Measurements from ENCODE around the gene GRK5.

The GRK5 gene

GRCh38 chr10:119331061-119331460 is 123.7 kb downstream of the GRK5 start:
- Histone ChIP-seq H2AFZ (ENCODE audit: low read depth, low read length) (no peak overlapping the region), H3K4me3 (ENCODE audit: low read length) (no peak overlapping the region), H3K9ac (ENCODE audit: low read length) (no peak overlapping the region), H3K27ac (ENCODE audit: low read length) (no peak overlapping the region), H3K79me2 (ENCODE audit: low read length) (no peaks in the 10 kb centered on the region), H3K4me2 (ENCODE audit: low read length) (no peak overlapping the region), H3K9me3 (ENCODE audit: insufficient read depth, low read length) (no peaks in the 10 kb centered on the region), H3K27me3 (ENCODE audit: low read depth, low read length) (no peaks in the 10 kb centered on the region), H3K36me3 (replicated peaks; ENCODE audit: low read depth, low read length) (no peaks in the 10 kb centered on the region), H4K20me1 (ENCODE audit: insufficient read depth, low read length) (no peaks in the 10 kb centered on the region; the same call in 1 of the 2 replicates), H3K4me1 (ENCODE audit: low read length) (peaks cover 8% of the 10 kb centered on the region)
- no peak for TF ChIP-seq EZH2phosphoT487 (IDR thresholded peaks at IDR 0.05; ENCODE audit: low read depth)
- TF ChIP-seq CTCF (IDR thresholded peaks at IDR 0.05; ENCODE audit: low read depth, low read length) = no peak

GRCh38 chr10:119333146-119333792 is 125.9 kb downstream of the GRK5 start:
- H3K36me3 ChIP-seq (replicated peaks; ENCODE audit: low read depth, low read length) = no peaks in the 10 kb centered on the region
- H3K27ac ChIP-seq (ENCODE audit: low read length) = no peak overlapping the region
- H4K20me1 ChIP-seq (ENCODE audit: insufficient read depth, low read length) = no peaks in the 10 kb centered on the region; the same call in 1 of the 2 replicates
- H3K4me2 ChIP-seq (ENCODE audit: low read length) = no peak overlapping the region
- peaks cover 7% of the 10 kb centered on the region for H3K4me1 ChIP-seq (ENCODE audit: low read length)
- no peaks in the 10 kb centered on the region for H3K27me3 ChIP-seq (ENCODE audit: low read depth, low read length)
- no peaks in the 10 kb centered on the region for H3K9me3 ChIP-seq (ENCODE audit: insufficient read depth, low read length)
- TF ChIP-seq EZH2phosphoT487 (IDR thresholded peaks at IDR 0.05; ENCODE audit: low read depth) (no peak), CTCF (IDR thresholded peaks at IDR 0.05; ENCODE audit: low read depth, low read length) (no peak)
- H3K9ac ChIP-seq (ENCODE audit: low read length) = no peak overlapping the region
- H3K79me2 ChIP-seq (ENCODE audit: low read length) = no peaks in the 10 kb centered on the region
- no peak overlapping the region for H3K4me3 ChIP-seq (ENCODE audit: low read length)
- no peak overlapping the region for H2AFZ ChIP-seq (ENCODE audit: low read depth, low read length)

GRCh38 chr10:119335671-119336353 is 128.4 kb downstream of the GRK5 start:
- Histone ChIP-seq H3K36me3 (replicated peaks; ENCODE audit: low read depth, low read length) (no peaks in the 10 kb centered on the region), H3K9me3 (ENCODE audit: insufficient read depth, low read length) (no peaks in the 10 kb centered on the region), H2AFZ (ENCODE audit: low read depth, low read length) (no peak overlapping the region), H3K4me2 (ENCODE audit: low read length) (no peak overlapping the region), H3K27me3 (ENCODE audit: low read depth, low read length) (no peaks in the 10 kb centered on the region), H3K4me3 (ENCODE audit: low read length) (no peak overlapping the region), H3K27ac (ENCODE audit: low read length) (no peak overlapping the region), H3K4me1 (ENCODE audit: low read length) (no peaks in the 10 kb centered on the region), H3K9ac (ENCODE audit: low read length) (no peak overlapping the region), H4K20me1 (ENCODE audit: insufficient read depth, low read length) (no peaks in the 10 kb centered on the region), H3K79me2 (ENCODE audit: low read length) (no peaks in the 10 kb centered on the region)
- TF ChIP-seq CTCF (IDR thresholded peaks at IDR 0.05; ENCODE audit: low read depth, low read length) = no peak
- no peak for TF ChIP-seq EZH2phosphoT487 (IDR thresholded peaks at IDR 0.05; ENCODE audit: low read depth)

GRCh38 chr10:119336599-119336998 is 129.2 kb downstream of the GRK5 start:
- H3K4me3 ChIP-seq (ENCODE audit: low read length) = no peak overlapping the region
- H3K27ac ChIP-seq (ENCODE audit: low read length) = no peak overlapping the region
- H4K20me1 ChIP-seq (ENCODE audit: insufficient read depth, low read length) = no peaks in the 10 kb centered on the region
- TF ChIP-seq EZH2phosphoT487 (IDR thresholded peaks at IDR 0.05; ENCODE audit: low read depth) = no peak
- TF ChIP-seq CTCF (IDR thresholded peaks at IDR 0.05; ENCODE audit: low read depth, low read length) = no peak
- no peaks in the 10 kb centered on the region for H3K27me3 ChIP-seq (ENCODE audit: low read depth, low read length)
- H3K4me2 ChIP-seq (ENCODE audit: low read length) = no peak overlapping the region
- no peaks in the 10 kb centered on the region for H3K4me1 ChIP-seq (ENCODE audit: low read length)
- no peaks in the 10 kb centered on the region for H3K79me2 ChIP-seq (ENCODE audit: low read length)
- H3K9ac ChIP-seq (ENCODE audit: low read length) = no peak overlapping the region
- H2AFZ ChIP-seq (ENCODE audit: low read depth, low read length) = no peak overlapping the region
- no peaks in the 10 kb centered on the region for H3K36me3 ChIP-seq (replicated peaks; ENCODE audit: low read depth, low read length)
- H3K9me3 ChIP-seq (ENCODE audit: insufficient read depth, low read length) = no peaks in the 10 kb centered on the region

All from OCI-LY3 (cell line).